Gastrocnemius medialis (tissue), 4 donors: Measurements from ENCODE around the gene GPHA2. TPM values are rescaled to one million over a fixed set of nuclear protein-coding genes. Genes with fewer than 3 reads are reported as not detected.

Experiments
- ATAC-seq, 2 donors: fragments of 150-250 bp; one replicate each; pipeline ENCODE4 v1.9.1; 2016
- DNase-seq, 2 donors: peaks; one replicate each; pipeline ENCODE4 v3.0.0-alpha.2; 2019
- H3K27ac ChIP-seq, 4 donors: fragments of 200-600 bp; sonication (generic); 1 replicate in 1 of 4; 2 replicates in 3 of 4; pipeline ENCODE4 v1.5.1; 2016 to 2018; ENCODE audit warnings: mild to moderate bottlenecking in 2 of 4, moderate library complexity in 1 of 4
- H3K27me3 ChIP-seq, 3 donors: fragments of 200-600 bp; sonication (generic) in 2 of 3; 1 replicate in 1 of 3; 2 replicates in 2 of 3; pipeline versions ENCODE4 v1.5.1 to v1.6.0; 2016 to 2019; ENCODE audit warnings: mild to moderate bottlenecking in 1 of 3, moderate library complexity in 1 of 3
- H3K36me3 ChIP-seq, 2 donors: fragments of 200-600 bp; sonication (generic) in 1 of 2; one replicate each; pipeline ENCODE4 v1.5.1; 2017 to 2018
- H3K4me1 ChIP-seq, 2 donors: fragments of 200-600 bp; sonication (generic) in 1 of 2; one replicate each; pipeline ENCODE4 v1.5.1; 2016 to 2017; ENCODE audit warnings: mild to moderate bottlenecking in 2 of 2
- H3K4me3 ChIP-seq, 4 donors: fragments of 200-600 bp; sonication (generic) in 3 of 4; 1 replicate in 1 of 4; 2 replicates in 3 of 4; pipeline ENCODE4 v1.5.1; 2016 to 2019; ENCODE audit warnings: mild to moderate bottlenecking in 2 of 4
- H3K9me3 ChIP-seq, 3 donors: fragments of 200-600 bp; sonication (generic) in 2 of 3; 1 replicate in 1 of 3; 2 replicates in 2 of 3; pipeline ENCODE4 v1.5.1; 2016 to 2019
- CTCF ChIP-seq, 5 experiments: fragments of 450-650 bp in 3 of 5; fragments of 200-600 bp in 2 of 5; sonication (generic) in 2 of 5; IDR thresholded peaks in 4 of 5; conservative IDR thresholded peaks in 1 of 5; 1 replicate in 4 of 5; 2 replicates in 1 of 5; pipeline ENCODE4 v1.5.1; 2016 to 2019; ENCODE audit warnings: antibody characterized with exemption in 5 of 5, mild to moderate bottlenecking in 3 of 5, moderate library complexity in 3 of 5
- POLR2A ChIP-seq, 2 donors: fragments of 450-650 bp; IDR thresholded peaks; one replicate each; pipeline ENCODE4 v1.6.1; 2017; ENCODE audit warnings: antibody characterized with exemption in 2 of 2, mild to moderate bottlenecking in 2 of 2, moderate library complexity in 2 of 2
- in situ Hi-C, 4 donors: fragments of 200-750 bp; cut with MboI; loops; one replicate each; pipeline versions ENCODE4 v1.15.0 to v1.8.0; 2017; ENCODE audit warnings: low sequenced_read_pairs in 4 of 4
- intact Hi-C: fragments of 100-400 bp; cut with DNase I; formaldehyde crosslinking; loops from one replicate; pipeline ENCODE4 v1.15.1; 2023; ENCODE audit warnings: low total_unique reads
- total RNA-seq, 4 donors: library from RNA; depleted of rRNA; stranded (reverse); fragments of >200 nt; gene quantifications; one replicate each; pipeline versions ENCODE4 v1.1.0 to v1.2.3, GENCODE V29; 2016

Gene GPHA2
- total RNA-seq, 4 donors from 2014 or later = not detected

GRCh38 chr11:64911689-64912088 lies 24.0 kb downstream of the GPHA2 start:
- no peak overlapping the region for H3K4me3 ChIP-seq
- intact Hi-C loops (no loop called here), in situ Hi-C loops (no loop called here)
- no peak overlapping the region for H3K27ac ChIP-seq
- H3K4me1 ChIP-seq = peaks cover 12 to 14% of the 10 kb centered on the region in 2 donors
- TF ChIP-seq CTCF (IDR thresholded peaks at IDR 0.05 in 4 of 5, conservative IDR thresholded peaks at IDR 0.05 in 1 of 5) (no peak), POLR2A (IDR thresholded peaks at IDR 0.05) (no peak)
- no peak for DNase-seq
- no peaks in the 10 kb centered on the region for H3K27me3 ChIP-seq
- no peak for ATAC-seq
- peaks cover 0 to 78% of the 10 kb centered on the region in 2 donors for H3K36me3 ChIP-seq
- H3K9me3 ChIP-seq = no peaks in the 10 kb centered on the region

GRCh38 chr11:64911142-64911541 lies 24.6 kb downstream of the GPHA2 start:
- in situ Hi-C loops = no loop called here
- H3K27me3 ChIP-seq = no peaks in the 10 kb centered on the region
- peaks cover 0 to 84% of the 10 kb centered on the region in 2 donors for H3K36me3 ChIP-seq
- H3K9me3 ChIP-seq = no peaks in the 10 kb centered on the region
- no peak overlapping the region for H3K4me3 ChIP-seq
- ATAC-seq (no peak), DNase-seq (no peak)
- H3K27ac ChIP-seq = no peak overlapping the region
- intact Hi-C loops = no loop called here
- H3K4me1 ChIP-seq = peaks cover 11% of the 10 kb centered on the region in 2 donors
- no peak for TF ChIP-seq CTCF (IDR thresholded peaks at IDR 0.05 in 4 of 5, conservative IDR thresholded peaks at IDR 0.05 in 1 of 5)
- TF ChIP-seq POLR2A (IDR thresholded peaks at IDR 0.05) = no peak

- in situ Hi-C loops (no loop called here), intact Hi-C loops (no loop called here)
- H3K27me3 ChIP-seq = no peaks in the 10 kb centered on the region
These were observed 25.1 kb downstream of the GPHA2 start for GRCh38 chr11:64910451-64911093.

GRCh38 chr11:64909653-64910343 lies 25.9 kb downstream of the GPHA2 start:
- no peaks in the 10 kb centered on the region for H3K9me3 ChIP-seq
- TF ChIP-seq CTCF (IDR thresholded peaks at IDR 0.05 in 4 of 5, conservative IDR thresholded peaks at IDR 0.05 in 1 of 5) = no peak
- TF ChIP-seq POLR2A (IDR thresholded peaks at IDR 0.05) = no peak
- H3K27ac ChIP-seq = no peak overlapping the region
- H3K36me3 ChIP-seq = peaks cover 0 to 97% of the 10 kb centered on the region in 2 donors
- H3K4me1 ChIP-seq = no peaks in the 10 kb centered on the region
- ATAC-seq (no peak), DNase-seq (no peak)
- no peak overlapping the region for H3K4me3 ChIP-seq
- in situ Hi-C loops = no loop called here
- intact Hi-C loops = no loop called here
- H3K27me3 ChIP-seq = no peaks in the 10 kb centered on the region

More at GRCh38 chr11:64910451-64911093, 25.1 kb downstream of the GPHA2 start:
- DNase-seq (no peak), ATAC-seq (no peak)
- Histone ChIP-seq H3K27ac (no peak overlapping the region), H3K4me3 (no peak overlapping the region), H3K4me1 (peaks cover 5 to 6% of the 10 kb centered on the region in 2 donors), H3K36me3 (peaks cover 0 to 89% of the 10 kb centered on the region in 2 donors), H3K9me3 (no peaks in the 10 kb centered on the region)
- TF ChIP-seq POLR2A (IDR thresholded peaks at IDR 0.05) (no peak), CTCF (IDR thresholded peaks at IDR 0.05 in 4 of 5, conservative IDR thresholded peaks at IDR 0.05 in 1 of 5) (no peak)
